GM15510 (cell line): ENCODE results near the gene THBS2.

ENCODE experiments used
- POLR2A ChIP-seq: IDR thresholded peaks from 3 replicates; pipeline ENCODE4 v1.6.1; 2011; ENCODE audit warnings: borderline replicate concordance; ENCODE audit not compliant: insufficient read length; ENCODE audit errors: extremely low read depth

Gene THBS2

DNA sequence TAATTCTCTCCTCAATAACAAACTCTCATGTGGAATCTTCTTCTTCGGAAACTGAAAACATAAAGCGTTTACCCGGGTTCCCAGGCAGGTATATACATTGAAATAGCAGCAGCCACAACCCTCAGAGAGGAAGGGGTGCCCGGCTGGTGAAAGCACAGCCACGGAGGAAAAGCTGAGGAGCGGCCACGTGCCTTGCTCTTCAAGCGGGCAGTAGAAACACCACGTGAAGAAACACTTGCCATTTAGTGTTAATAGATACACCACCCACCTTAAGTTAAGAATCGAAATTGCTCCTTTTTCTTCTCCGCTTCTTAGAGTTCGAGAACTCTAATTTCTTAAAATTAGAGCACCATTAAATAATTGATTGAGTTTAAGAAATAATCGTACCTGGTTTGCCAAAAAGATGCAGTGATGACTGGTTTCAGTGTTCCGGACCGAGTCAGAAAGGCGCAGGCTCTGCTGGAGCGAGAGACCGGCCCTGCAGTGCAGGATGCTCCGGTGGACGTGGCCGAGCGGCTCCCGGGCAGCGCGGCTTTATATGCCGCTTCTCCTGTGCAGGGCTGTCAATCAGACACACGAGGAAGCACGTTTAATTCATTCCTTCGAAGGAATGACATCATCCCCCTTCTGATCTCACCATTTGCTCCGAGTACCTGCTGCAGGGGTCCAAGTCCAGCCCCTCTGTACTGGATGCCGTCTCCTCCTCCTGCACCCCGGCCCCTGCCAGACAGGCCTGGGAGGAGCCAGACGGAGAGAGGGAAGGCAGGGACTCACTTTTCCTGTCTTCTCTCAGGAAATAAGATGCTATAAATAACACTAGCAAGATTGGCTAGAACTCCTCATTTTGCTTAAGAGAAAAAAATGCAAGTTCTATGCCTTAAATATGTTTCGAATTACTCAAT lies at the start of gene THBS2:
Gene THBS2 (minus strand): TSS at position 510 of the 902 bp plus-strand sequence. CDS start 3,062 bp downstream, outside the sequence.
- no peak for TF ChIP-seq POLR2A

DNA sequence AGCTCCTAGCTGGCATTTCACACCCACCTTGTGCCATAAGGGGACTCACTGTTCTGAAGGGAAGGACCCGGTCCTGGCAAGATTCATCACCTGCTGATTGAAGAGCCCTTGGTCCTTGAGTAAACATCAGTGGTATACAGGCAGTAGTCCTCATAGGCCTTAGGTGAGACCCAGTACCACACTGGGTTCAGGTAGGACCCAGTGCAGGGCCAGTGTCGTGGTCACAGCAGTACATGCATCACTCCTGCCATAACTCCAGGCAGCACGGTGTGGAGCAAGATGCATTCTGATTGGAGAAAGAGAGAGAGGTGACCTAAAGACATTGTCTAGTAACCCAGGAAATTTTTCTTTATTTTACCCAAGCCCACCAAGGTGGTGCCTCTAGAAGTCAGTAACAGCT lies 49.1 kb upstream of the THBS2 start:
- no peak for TF ChIP-seq POLR2A

DNA sequence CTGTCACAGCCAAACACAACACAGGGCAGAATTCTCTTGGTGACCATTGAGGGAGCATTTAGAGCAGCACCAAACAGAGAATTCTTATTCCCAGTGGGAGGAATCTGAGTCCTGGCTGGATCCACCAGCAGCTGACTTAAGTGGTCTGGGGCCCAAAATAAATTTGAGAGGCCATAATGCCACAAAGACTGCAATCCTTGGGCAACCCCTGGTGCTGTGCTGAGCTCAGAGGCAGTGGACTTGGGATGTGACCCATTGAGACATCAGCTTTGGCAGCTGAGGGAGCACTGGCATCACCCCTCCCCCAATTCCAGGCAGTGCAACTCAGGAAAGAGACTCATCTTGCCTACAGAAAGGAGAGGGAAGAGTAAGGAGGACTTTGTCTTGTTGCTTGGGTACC lies 48.6 kb upstream of the THBS2 start:
- no peak for TF ChIP-seq POLR2A

DNA sequence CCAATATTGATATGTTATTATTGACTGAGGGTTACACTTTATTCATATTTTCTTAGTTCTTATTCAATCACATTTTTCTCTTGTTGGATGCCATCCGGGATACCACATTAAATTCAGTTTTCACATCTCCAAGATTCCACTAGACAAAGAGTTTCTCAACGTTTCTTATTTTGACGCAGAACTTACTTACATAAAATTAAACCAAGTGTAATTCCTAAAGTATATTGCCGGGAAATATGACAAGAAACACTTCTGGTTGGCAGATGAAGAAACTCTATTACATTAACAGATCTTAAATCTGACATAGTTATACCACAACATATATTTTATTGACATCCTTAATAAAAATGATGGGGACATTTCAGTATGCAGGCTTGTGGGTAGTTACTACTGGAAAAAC lies 47.3 kb upstream of the THBS2 start:
- no peak for TF ChIP-seq POLR2A

DNA sequence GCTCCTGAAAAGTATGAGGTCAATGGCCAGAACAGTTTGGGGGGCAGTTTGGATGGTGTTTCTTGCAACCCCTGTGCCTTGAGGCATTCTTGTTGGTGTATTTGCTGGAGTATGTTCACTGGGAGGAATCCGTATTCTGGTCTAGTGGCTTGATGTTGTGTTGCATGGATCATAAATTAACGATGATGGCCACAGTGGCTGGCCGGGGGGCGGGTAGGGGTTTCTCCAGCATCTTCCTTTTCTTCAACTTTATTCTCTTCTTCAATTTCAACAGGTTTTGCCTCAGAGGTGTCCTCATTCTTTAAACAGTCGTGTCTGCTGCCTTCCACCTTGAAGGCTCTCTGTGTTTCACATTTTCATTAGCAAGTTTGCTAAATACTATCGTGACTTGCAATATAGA lies 43.0 kb upstream of the THBS2 start:
- no peak for TF ChIP-seq POLR2A

DNA sequence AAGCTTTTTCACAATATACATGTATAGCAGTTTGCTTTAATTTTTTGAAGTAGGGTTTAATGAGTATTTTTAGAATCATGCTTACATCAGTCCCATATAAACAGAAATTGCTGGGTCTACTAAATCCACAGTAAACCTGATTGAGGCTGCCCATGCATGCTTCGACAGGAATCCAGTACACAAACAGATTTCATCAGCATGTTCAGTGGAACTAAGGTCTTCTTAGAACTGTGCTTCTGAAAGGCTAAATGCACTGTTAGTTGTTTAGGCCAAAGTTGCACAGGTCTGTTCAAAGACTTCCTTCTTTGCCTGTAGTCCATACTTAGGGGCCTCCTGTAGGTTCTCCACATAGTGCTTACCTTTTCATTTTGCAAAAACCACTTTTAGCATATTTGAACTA lies 42.5 kb upstream of the THBS2 start:
- no peak for TF ChIP-seq POLR2A

DNA sequence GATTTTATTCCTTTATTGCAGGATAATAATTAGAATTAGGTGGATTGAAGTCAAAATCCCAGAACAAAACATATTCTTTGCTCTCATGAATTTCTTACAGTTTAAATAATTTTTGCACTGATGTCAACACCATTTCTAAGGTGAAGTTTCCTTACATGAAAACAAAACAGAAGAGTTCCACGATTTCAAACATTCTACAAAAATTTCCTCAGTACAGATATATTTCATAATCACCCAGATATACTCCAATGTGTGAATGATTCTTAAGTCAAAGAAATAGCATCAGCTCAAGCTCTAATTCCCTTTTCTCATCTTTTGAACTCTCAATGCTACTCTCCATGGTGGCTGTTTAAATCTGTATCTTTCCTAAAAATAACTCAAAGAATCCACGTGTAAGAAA lies 39.5 kb upstream of the THBS2 start:
- no peak for TF ChIP-seq POLR2A

DNA sequence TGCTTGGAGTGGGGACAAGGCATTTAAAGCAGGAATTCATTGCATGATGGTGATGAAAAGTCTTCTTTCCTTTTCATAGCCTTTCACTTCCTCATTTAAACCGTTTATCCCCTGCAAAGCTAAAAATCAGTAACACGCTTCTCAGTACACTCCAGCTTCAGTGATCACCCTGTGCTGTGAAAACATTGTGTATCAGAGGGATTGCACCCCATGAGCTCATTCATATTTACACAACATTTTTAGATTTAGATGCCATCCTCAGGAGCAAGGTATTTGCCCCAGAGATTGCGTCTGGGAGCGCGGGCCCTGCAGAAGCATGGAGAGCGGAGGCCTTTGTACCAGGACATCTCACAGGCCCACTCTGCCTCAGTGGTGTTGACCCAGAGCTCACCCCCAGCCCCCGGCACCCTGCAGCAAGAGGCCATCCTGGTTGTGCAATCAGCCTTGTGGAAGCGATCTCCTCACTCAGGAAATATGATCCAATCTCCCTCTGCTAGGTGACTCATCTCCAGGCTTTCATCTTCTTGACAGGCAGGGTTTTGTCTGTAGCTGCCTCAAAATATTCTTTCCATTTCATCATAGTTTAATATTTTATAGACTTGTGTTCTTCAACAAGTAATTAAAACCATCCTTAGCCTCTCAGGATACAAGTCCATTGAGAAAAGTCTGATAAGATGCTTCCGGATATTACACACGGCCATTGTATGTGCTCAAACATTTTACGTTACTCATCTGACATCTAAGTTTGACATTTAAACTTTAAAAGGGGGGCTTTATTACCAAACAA lies 38.9 kb upstream of the THBS2 start:
- no peak for TF ChIP-seq POLR2A

DNA sequence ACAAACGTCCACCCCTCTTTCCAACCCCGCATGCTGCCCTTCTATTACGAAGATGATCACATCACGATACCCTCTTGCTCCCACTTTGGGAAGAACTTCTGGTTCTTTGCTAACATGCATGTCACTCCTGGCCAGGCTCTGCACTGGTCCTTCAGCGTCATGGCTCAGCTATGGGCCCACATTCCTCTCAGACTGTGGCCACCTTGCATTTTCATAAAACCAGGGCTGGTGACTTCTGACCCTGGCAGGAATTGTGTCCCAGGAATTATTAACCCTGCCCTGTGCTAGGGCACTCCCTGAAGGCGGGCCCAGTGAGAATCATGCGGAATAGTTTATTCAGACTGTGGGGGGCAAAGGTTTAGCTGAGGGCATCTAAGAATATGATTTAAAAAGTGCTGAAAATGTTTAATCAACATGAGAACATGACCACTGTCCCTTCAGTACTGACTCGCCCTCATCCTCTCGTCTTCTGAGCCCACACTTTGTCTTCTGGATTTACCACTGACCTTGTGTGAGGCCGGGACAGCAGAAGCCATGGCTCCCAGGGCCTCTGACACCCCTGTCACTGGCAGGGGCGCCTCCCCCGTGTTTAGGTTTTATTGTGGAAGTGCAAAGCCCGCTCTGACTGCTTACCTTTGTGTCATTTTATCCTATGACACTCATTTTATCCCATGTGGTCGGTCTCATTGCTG lies 38.1 kb upstream of the THBS2 start:
- no peak for TF ChIP-seq POLR2A

DNA sequence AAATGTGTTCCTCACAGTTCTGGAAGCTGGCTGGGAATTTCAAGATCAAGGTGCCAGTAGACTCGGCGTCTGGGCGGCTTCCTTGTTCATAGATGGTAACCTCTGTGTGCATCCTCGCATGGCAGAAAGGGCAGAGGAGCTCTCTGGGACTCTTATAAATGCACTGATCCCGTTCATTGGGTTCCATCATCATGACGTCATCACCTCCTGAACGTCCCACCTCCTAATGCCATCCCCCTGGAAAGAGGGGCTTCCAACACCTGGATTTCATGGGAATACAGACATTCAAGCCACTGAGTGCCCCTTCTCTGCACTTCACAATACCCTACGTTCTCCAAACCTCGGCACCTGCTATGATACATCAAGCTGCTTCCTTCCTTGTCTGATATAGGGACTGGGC lies 37.5 kb upstream of the THBS2 start:
- no peak for TF ChIP-seq POLR2A

DNA sequence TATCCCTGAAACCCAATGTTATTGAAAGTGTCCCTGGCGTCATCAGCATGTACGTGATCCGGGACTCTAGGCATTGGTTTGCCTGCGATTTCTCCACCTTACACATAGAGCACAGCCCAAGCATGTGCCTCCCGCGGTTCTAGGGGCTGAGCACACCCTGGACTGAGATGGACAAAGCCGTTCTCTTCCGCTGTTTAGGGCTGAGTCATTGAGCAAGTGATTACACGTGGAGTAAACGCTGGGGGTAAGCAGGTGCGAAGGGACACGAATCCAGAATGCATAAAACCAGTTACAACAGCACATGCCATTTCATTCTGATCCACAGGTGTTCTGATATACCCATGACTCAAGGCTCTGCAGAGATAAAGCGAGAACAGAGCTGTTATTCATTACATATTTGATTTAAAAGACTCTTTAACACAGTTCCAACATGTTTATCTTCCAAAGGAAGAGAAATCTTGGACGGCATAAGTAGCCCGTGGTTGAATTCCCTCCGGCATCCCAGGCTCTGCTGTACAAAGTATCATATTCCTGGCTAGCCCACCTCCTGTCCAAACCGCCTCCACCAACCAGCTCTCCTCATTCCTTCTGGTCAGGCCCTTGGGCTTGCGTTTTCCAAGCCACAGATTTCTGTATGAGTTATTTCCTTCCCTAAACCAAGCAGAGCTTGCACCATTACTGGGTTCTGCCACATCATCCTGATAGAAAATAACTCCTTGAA lies 36.1 kb upstream of the THBS2 start:
- no peak for TF ChIP-seq POLR2A

DNA sequence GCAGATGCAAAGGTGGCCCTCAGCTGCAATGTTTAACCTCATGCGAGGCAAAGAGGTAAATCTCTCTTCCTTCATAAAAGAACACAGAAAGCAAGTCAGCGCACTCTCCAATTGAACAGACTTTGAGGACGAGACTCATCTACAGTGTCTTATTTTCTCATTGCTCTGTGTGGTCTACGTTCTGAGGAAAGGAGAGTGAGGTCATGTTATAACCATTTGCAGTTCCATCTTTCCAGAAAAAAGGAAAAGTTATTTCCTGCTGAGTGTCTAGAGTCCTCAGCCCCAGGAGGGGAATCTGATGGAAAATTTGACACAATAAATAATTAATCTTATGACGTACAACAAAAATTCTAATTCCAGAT lies 35.6 kb upstream of the THBS2 start:
- no peak for TF ChIP-seq POLR2A

DNA sequence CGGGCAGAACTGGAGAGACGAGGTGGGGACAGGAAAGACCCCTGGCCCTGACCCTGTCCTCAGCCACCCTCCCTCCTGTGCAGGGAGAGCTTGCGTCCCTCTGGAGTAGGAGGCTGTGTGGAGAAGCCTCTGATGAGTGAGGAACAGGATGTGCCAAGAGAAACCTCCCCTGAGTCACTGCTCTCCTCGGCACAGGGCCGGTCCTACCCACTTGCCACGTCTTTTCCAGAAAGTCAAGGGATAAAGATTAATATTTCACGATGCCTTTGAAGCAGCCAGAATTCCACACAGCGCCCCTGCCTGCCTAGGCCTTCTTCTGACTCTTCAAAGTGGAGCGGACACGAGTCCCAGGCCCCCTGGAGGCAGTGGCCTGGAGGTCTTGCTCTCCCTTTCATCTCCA lies 34.9 kb upstream of the THBS2 start:
- TF ChIP-seq POLR2A, result no peak

DNA sequence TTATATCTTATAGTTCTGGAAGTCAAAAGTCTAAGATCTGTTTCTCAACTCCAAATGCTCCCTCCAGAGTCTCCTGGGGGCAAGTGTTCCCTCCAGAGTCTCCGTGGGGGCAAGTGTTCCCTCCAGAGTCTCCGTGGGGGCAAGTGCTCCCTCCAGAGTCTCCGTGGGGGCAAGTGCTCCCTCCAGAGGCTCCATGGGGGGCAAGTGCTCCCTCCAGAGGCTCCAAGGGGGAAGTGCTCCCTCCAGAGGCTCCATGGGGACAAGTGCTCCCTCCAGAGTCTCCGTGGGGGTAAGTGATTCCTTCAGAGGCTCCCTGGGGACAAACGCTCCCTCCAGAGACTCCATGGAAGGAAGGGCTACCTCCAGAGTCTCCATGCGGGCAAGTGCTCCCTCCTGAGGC lies 34.0 kb upstream of the THBS2 start:
- TF ChIP-seq POLR2A, result no peak

DNA sequence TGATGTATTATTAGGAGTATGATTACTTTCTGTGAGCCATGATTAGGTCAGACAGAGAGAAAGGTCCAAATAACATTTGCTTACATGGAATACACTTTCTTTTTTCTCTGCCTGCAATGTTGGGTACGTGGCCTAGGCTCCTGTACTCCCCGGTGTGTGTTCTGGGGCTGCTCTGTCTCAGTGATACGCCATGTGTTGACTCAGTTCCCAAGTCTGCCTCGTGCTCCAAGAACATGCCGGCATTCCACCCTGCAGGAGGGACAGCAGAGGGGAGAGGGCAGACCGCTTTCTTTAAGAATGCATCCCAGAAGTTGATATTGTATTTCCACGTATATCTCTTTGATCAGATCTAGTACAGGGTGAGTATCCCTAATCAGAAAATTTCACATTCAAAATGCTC lies 33.3 kb upstream of the THBS2 start:
- TF ChIP-seq POLR2A, result no peak
